GM21576 (cell line): ENCODE measurements around the gene TTLL13.

Source experiments
- ATAC-seq: cut with Tn5 transposase; IDR thresholded peaks from one replicate; pipeline ENCODE4 v1.9.1; 2021; ENCODE audit warnings: mild to moderate bottlenecking, moderate library complexity; ENCODE audit not compliant: unreplicated experiment

The TTLL13 gene

GRCh38 chr15:90214553-90215196 lies 34.7 kb upstream of the TTLL13 start:
- no peak for ATAC-seq

GRCh38 chr15:90217671-90218394 lies 31.5 kb upstream of the TTLL13 start:
- no peak for ATAC-seq

GRCh38 chr15:90219421-90220141 lies 29.8 kb upstream of the TTLL13 start:
- no peak for ATAC-seq

- no peak for ATAC-seq
These were observed 28.0 kb upstream of the TTLL13 start for GRCh38 chr15:90221246-90221900.

GRCh38 chr15:90222547-90222946 lies 26.8 kb upstream of the TTLL13 start:
- no peak for ATAC-seq

GRCh38 chr15:90223441-90224165 lies 25.8 kb upstream of the TTLL13 start:
- ATAC-seq, result no peak

- ATAC-seq, result no peak
These were observed 24.3 kb upstream of the TTLL13 start for GRCh38 chr15:90225047-90225446.

- ATAC-seq, result no peak
These were observed 23.7 kb upstream of the TTLL13 start for GRCh38 chr15:90225504-90226234.

GRCh38 chr15:90227336-90227735 lies 22.0 kb upstream of the TTLL13 start:
- no peak for ATAC-seq

GRCh38 chr15:90227816-90228772 lies 21.3 kb upstream of the TTLL13 start:
- ATAC-seq, result no peak

- no peak for ATAC-seq
These were observed 20.4 kb upstream of the TTLL13 start for GRCh38 chr15:90228960-90229359.

GRCh38 chr15:90230071-90230494 lies 19.3 kb upstream of the TTLL13 start:
- ATAC-seq, result no peak

GRCh38 chr15:90230610-90231009 lies 18.7 kb upstream of the TTLL13 start:
- no peak for ATAC-seq

GRCh38 chr15:90231028-90232017 lies 18.0 kb upstream of the TTLL13 start:
- no peak for ATAC-seq

- ATAC-seq, result no peak
These were observed 17.2 kb upstream of the TTLL13 start for GRCh38 chr15:90232196-90232595.

GRCh38 chr15:90232941-90233386 lies 16.4 kb upstream of the TTLL13 start:
- no peak for ATAC-seq

GRCh38 chr15:90233387-90234095 lies 15.8 kb upstream of the TTLL13 start, which contains the start of gene CIB1:
Gene CIB1 (minus strand): TSS chr15:90233941. CDS start chr15:90233885, 56 bp downstream.
- ATAC-seq, result peak; percentile 85
